K562 (cell line): ENCODE results near the gene MAB21L4. TPM values are rescaled to one million over a fixed set of nuclear protein-coding genes. Genes with fewer than 3 reads are reported as not detected.

Source experiments
- ATAC-seq: fragments of 200-7000 bp; cut with Tn5 transposase; 3 replicates; pipeline ENCODE4 v1.9.1; 2020; ENCODE audit warnings: moderate library complexity
- BruUV-seq: library from RNA; stranded (reverse); fragments of 400-500 nt; replicated peaks from 2 replicates; lab custom pipeline; 2021; lab: Mats Ljungman, UMichigan
- CTCF ChIA-PET: fragments of 300-600 bp; formaldehyde crosslinking; extraction: SDS; loops from one replicate; lab custom pipeline; 2021; ENCODE audit warnings: low intra/inter-chr PET ratio; lab: Yijun Ruan, JAX
- POLR2A ChIA-PET: fragments of 300-600, 350-650 bp; sonication (Branson Sonifier 250); formaldehyde crosslinking; extraction: SDS; loops from one replicate; lab custom pipeline; 2021; ENCODE audit warnings: antibody characterized with exemption, inconsistent platforms; lab: Yijun Ruan, JAX
- DNase-seq, 4 experiments: peaks; one replicate each; pipeline versions ENCODE4 v3.0.0 to v3.0.0-alpha.2; 2011 to 2018; ENCODE audit warnings: low spot score in 3 of 4, mixed read lengths in 3 of 4; ENCODE audit errors: extremely low read depth in 1 of 4
- FAIRE-seq: peaks from 2 replicates; lab custom pipeline; 2011; peaks lifted over from hg19 to GRCh38; lab: Jason Lieb, UNC
- H2AFZ ChIP-seq: 2 replicates; pipeline ENCODE4 v1.6.0; 2011; ENCODE audit warnings: low read depth, low read length, control low read depth, inconsistent platforms
- H3K27ac ChIP-seq: fragments of 200-600 bp; 3 replicates; pipeline ENCODE4 v1.8.0; 2011; ENCODE audit warnings: low read depth, mild to moderate bottlenecking, control low read depth, inconsistent platforms, low read length, moderate library complexity, mixed read lengths; ENCODE audit errors: extremely low read depth
- H3K27me3 ChIP-seq, 2 experiments: fragments of 300-600 bp in 1 of 2; 2 replicates in 1 of 2; 3 replicates in 1 of 2; pipeline versions ENCODE4 v1.6.0 to v1.8.0; 2011; ENCODE audit warnings: inconsistent platforms in 2 of 2, low read length in 2 of 2, mild to moderate bottlenecking in 1 of 2, mixed read lengths in 1 of 2, moderate library complexity in 1 of 2; ENCODE audit not compliant: control insufficient read depth in 2 of 2, insufficient read depth in 2 of 2
- H3K36me3 ChIP-seq: fragments of 300-600 bp; 3 replicates; pipeline ENCODE4 v1.8.0; 2011; ENCODE audit warnings: mild to moderate bottlenecking, low read length, inconsistent platforms; ENCODE audit not compliant: control insufficient read depth, insufficient read depth
- H3K4me1 ChIP-seq, 2 experiments: fragments of 200-600 bp in 1 of 2; replicated peaks in 1 of 2; 2 replicates in 1 of 2; 3 replicates in 1 of 2; pipeline versions ENCODE4 v1.5.1 to v1.8.0; 2011; ENCODE audit warnings: inconsistent platforms in 2 of 2, low read length in 2 of 2, mild to moderate bottlenecking in 1 of 2, mixed read lengths in 1 of 2, moderate library complexity in 1 of 2; ENCODE audit not compliant: control insufficient read depth in 2 of 2, insufficient read depth in 2 of 2
- H3K4me2 ChIP-seq: 2 replicates; pipeline ENCODE4 v1.6.1; 2011; ENCODE audit warnings: low read length, control low read depth, inconsistent platforms, mixed read lengths; ENCODE audit not compliant: insufficient read depth
- H3K4me3 ChIP-seq: fragments of 200-600 bp; sonication (generic), shearing (Covaris generic); 2 replicates; pipeline ENCODE4 v1.5.1; 2016; ENCODE audit warnings: control low read depth, inconsistent platforms
- H3K79me2 ChIP-seq: fragments of 200-600 bp; 3 replicates; pipeline ENCODE4 v1.8.0; 2011; ENCODE audit warnings: low read length, inconsistent platforms; ENCODE audit not compliant: control insufficient read depth, insufficient read depth
- H3K9ac ChIP-seq, 2 experiments: 2 replicates each; pipeline versions ENCODE4 v1.6.0 to v1.6.1; 2011; ENCODE audit warnings: low read depth in 2 of 2, low read length in 2 of 2, control low read depth in 1 of 2, inconsistent platforms in 1 of 2, mild to moderate bottlenecking in 1 of 2, mixed read lengths in 1 of 2; ENCODE audit not compliant: insufficient read depth in 1 of 2
- H3K9me1 ChIP-seq: one replicate; pipeline ENCODE4 v1.6.0; 2011; ENCODE audit warnings: inconsistent platforms, mild to moderate bottlenecking, low read length, moderate library complexity; ENCODE audit not compliant: control insufficient read depth, insufficient read depth
- H3K9me3 ChIP-seq: replicated peaks from 2 replicates; pipeline ENCODE4 v1.5.1; 2011; ENCODE audit warnings: low read depth, low read length, inconsistent platforms; ENCODE audit not compliant: control insufficient read depth, insufficient read depth
- H4K20me1 ChIP-seq: replicated peaks from 2 replicates; pipeline ENCODE4 v1.6.1; 2011; ENCODE audit warnings: low read length, inconsistent platforms, mixed read lengths; ENCODE audit not compliant: control insufficient read depth, insufficient read depth
- COPS2 ChIP-seq: fragments of 450-650 bp; conservative IDR thresholded peaks from 2 replicates; pipeline ENCODE4 v1.6.1; 2016; ENCODE audit warnings: mild to moderate bottlenecking, moderate library complexity
- CTCF ChIP-seq, 3 experiments: IDR thresholded peaks in 2 of 3; conservative IDR thresholded peaks in 1 of 3; 2 replicates each; pipeline ENCODE4 v1.5.1; 2011 to 2012; ENCODE audit warnings: low read length in 3 of 3, mild to moderate bottlenecking in 3 of 3, control low read depth in 2 of 3, improper control_type of control experiment in 1 of 3, inconsistent platforms in 1 of 3, low read depth in 1 of 3, mixed read lengths in 1 of 3, moderate library complexity in 1 of 3; ENCODE audit not compliant: insufficient read depth in 2 of 3
- GABPB1 ChIP-seq: sonication (generic); formaldehyde crosslinking; IDR thresholded peaks from 2 replicates; pipeline ENCODE4 v1.8.0; 2022; ENCODE audit warnings: mild to moderate bottlenecking, missing genetic modification reagents
- HDGF ChIP-seq: fragments of 450-650 bp; IDR thresholded peaks from 2 replicates; pipeline ENCODE4 v1.6.1; 2016
- KAT8 ChIP-seq: fragments of 450-650 bp; IDR thresholded peaks from 2 replicates; pipeline ENCODE4 v1.6.1; 2016; ENCODE audit warnings: low read depth, mild to moderate bottlenecking
- TBL1XR1 ChIP-seq, 2 experiments: IDR thresholded peaks; 2 replicates each; pipeline ENCODE4 v1.6.1; 2012; ENCODE audit warnings: improper control_type of control experiment in 2 of 2, low read length in 2 of 2, mild to moderate bottlenecking in 1 of 2
- WGBS: fragments of 100-300 bp; shearing (Covaris generic); methylation state at CpG from one replicate; pipeline ENCODE4 v1.1.6; 2016; ENCODE audit warnings: low coverage, mixed read lengths; ENCODE audit not compliant: insufficient coverage; ENCODE audit errors: missing lambda C conversion rate; 5-methylcytosine and 5-hydroxymethylcytosine counted together
- in situ Hi-C: fragments of 300-500 bp; cut with MboI; formaldehyde crosslinking; loops from 4 replicates; pipeline ENCODE4 v1.15.0; 2018; ENCODE audit warnings: inconsistent platforms, mixed read lengths
- intact Hi-C: fragments of 100-400 bp; cut with micrococcal nuclease; formaldehyde crosslinking; loops from 2 replicates; pipeline ENCODE4 v1.14.2; 2022
- polyA plus RNA-seq, 8 experiments: library from polyadenylated mRNA; depleted of rRNA in 4 of 8; stranded (reverse) in 5 of 8; unstranded in 3 of 8; fragments of >200 nt; fragmentation: Nextera tagmentation in 2 of 8; fragmentation: Illumina TruSeq in 1 of 8; extraction: Ambion mirVana in 2 of 8; extraction: Trizol in 1 of 8; gene quantifications; 2 replicates each; pipeline versions ENCODE4 v1.2.1 to v1.2.3, GENCODE V29; 2011 to 2014; ENCODE audit warnings: inconsistent platforms in 1 of 8, missing spikeins in 1 of 8
- total RNA-seq, 7 experiments: library from RNA; depleted of rRNA in 6 of 7; stranded (reverse); fragments of >200 nt in 6 of 7; fragmentation: Illumina TruSeq in 2 of 7; extraction: Trizol in 2 of 7; gene quantifications; 2 replicates each; pipeline versions ENCODE4 v1.2.1 to v1.2.3, GENCODE V29; 2011 to 2021; ENCODE audit warnings: low replicate concordance in 1 of 7

The MAB21L4 gene
- total and polyA plus RNA-seq, 9 of the 15 experiments (the other 6 are each of a cell fraction or from before 2014, with no cell fraction given): 0.03 TPM; not detected in 8

- Histone ChIP-seq H4K20me1 (no peaks in the 10 kb centered on the region), H3K4me2 (no peak overlapping the region), H3K27me3 (peaks cover 3 to 45% of the 10 kb centered on the region in 2 experiments; a peak in 3 of 5 replicates), H3K4me3 (no peak overlapping the region), H3K79me2 (no peaks in the 10 kb centered on the region), H3K4me1 (no peaks in the 10 kb centered on the region; a peak in 1 of 5 replicates), H3K9ac (no peak overlapping the region), H3K36me3 (no peaks in the 10 kb centered on the region), H3K9me3 (no peaks in the 10 kb centered on the region), H3K9me1 (no peaks in the 10 kb centered on the region), H3K27ac (no peak overlapping the region), H2AFZ (no peak overlapping the region)
- TF ChIP-seq HDGF (no peak), TBL1XR1 (IDR thresholded peaks at IDR 0.05; ENCODE audit: low read length in 2 of 2) (no peak), CTCF (IDR thresholded peaks at IDR 0.05 in 2 of 3, conservative IDR thresholded peaks at IDR 0.05 in 1 of 3; ENCODE audit: insufficient read depth in 2 of 3, low read depth in 1 of 3, low read length in 3 of 3) (no peak), GABPB1 (CRISPR knock-in tag) (no peak), KAT8 (no peak), COPS2 (no peak)
- DNase-seq: no peak
- intact Hi-C loops: no loop called here
- 0% methylated on average over 10 of the region's 16 CpGs for WGBS
- in situ Hi-C loops: no loop called here
- no peak for ATAC-seq
- CTCF ChIA-PET: no interaction called here
- no TSS peak for BruUV-seq
- POLR2A ChIA-PET: no interaction called here
- no peak for FAIRE-seq
These were observed 24.6 kb downstream of the MAB21L4 start for GRCh38 chr2:240871071-240871958.
